Astrocyte (in vitro differentiated cells and primary cell): ENCODE data around the gene BRF1. TPM values are rescaled to one million over a fixed set of nuclear protein-coding genes. Genes with fewer than 3 reads are reported as not detected.

Experiments
- DNase-seq: peaks from one replicate; pipeline ENCODE4 v3.0.0-alpha.2; 2010; ENCODE audit warnings: low read depth
- FAIRE-seq: peaks from 2 replicates; lab custom pipeline; 2011; peaks lifted over from hg19 to GRCh38; lab: Jason Lieb, UNC
- H2AFZ ChIP-seq: 2 replicates; pipeline ENCODE4 v1.6.0; 2012; ENCODE audit warnings: low read depth, low read length, inconsistent platforms
- H3K27ac ChIP-seq: 2 replicates; pipeline ENCODE4 v1.5.1; 2011; ENCODE audit warnings: low read depth, low read length, inconsistent platforms
- H3K27me3 ChIP-seq: 2 replicates; pipeline ENCODE4 v1.6.0; 2011; ENCODE audit warnings: low read length, inconsistent platforms; ENCODE audit not compliant: insufficient read depth
- H3K36me3 ChIP-seq: 2 replicates; pipeline ENCODE4 v1.5.1; 2011; ENCODE audit warnings: low read length, inconsistent platforms; ENCODE audit not compliant: insufficient read depth
- H3K4me1 ChIP-seq: 2 replicates; pipeline ENCODE4 v1.5.1; 2011; ENCODE audit warnings: low read length, inconsistent platforms; ENCODE audit not compliant: insufficient read depth
- H3K4me2 ChIP-seq: 2 replicates; pipeline ENCODE4 v1.6.0; 2012; ENCODE audit warnings: low read length, inconsistent platforms
- H3K4me3 ChIP-seq: 2 replicates; pipeline ENCODE4 v1.5.1; 2011; ENCODE audit warnings: low read depth, mild to moderate bottlenecking, low read length, inconsistent platforms; ENCODE audit not compliant: insufficient read depth
- H3K79me2 ChIP-seq: 2 replicates; pipeline ENCODE4 v1.6.0; 2012; ENCODE audit warnings: mild to moderate bottlenecking, low read length, inconsistent platforms; ENCODE audit not compliant: insufficient read depth
- H3K9ac ChIP-seq: 2 replicates; pipeline ENCODE4 v1.6.0; 2012; ENCODE audit warnings: mild to moderate bottlenecking, low read length, inconsistent platforms
- H3K9me3 ChIP-seq: 2 replicates; pipeline ENCODE4 v1.5.1; 2012; ENCODE audit warnings: low read depth, mild to moderate bottlenecking, low read length, inconsistent platforms; ENCODE audit not compliant: insufficient read depth
- H4K20me1 ChIP-seq: 2 replicates; pipeline ENCODE4 v1.6.0; 2012; ENCODE audit warnings: low read length, inconsistent platforms; ENCODE audit not compliant: insufficient read depth
- H3K27ac Mint-ChIP-seq: one replicate; pipeline ENCODE4 v1.8.0; 2021; ENCODE audit warnings: mild to moderate bottlenecking, mixed read lengths; ENCODE audit not compliant: unreplicated experiment
- H3K27me3 Mint-ChIP-seq: one replicate; pipeline ENCODE4 v1.8.0; 2021; ENCODE audit warnings: low read depth, mixed read lengths; ENCODE audit not compliant: unreplicated experiment
- H3K36me3 Mint-ChIP-seq: one replicate; pipeline ENCODE4 v1.8.0; 2021; ENCODE audit warnings: low read depth, mixed read lengths; ENCODE audit not compliant: unreplicated experiment
- H3K4me1 Mint-ChIP-seq: one replicate; pipeline ENCODE4 v1.8.0; 2021; ENCODE audit warnings: low read depth, mixed read lengths; ENCODE audit not compliant: unreplicated experiment
- H3K4me3 Mint-ChIP-seq: one replicate; pipeline ENCODE4 v1.8.0; 2021; ENCODE audit warnings: mild to moderate bottlenecking, moderate library complexity, mixed read lengths; ENCODE audit not compliant: unreplicated experiment
- H3K9me3 Mint-ChIP-seq: one replicate; pipeline ENCODE4 v1.8.0; 2021; ENCODE audit warnings: mild to moderate bottlenecking, mixed read lengths; ENCODE audit not compliant: unreplicated experiment
- EZH2 ChIP-seq: IDR thresholded peaks from 2 replicates; pipeline ENCODE4 v1.6.1; 2012; ENCODE audit warnings: mild to moderate bottlenecking, low read length, inconsistent platforms; ENCODE audit not compliant: insufficient read depth
- total RNA-seq: library from RNA; stranded (reverse); gene quantifications from 2 replicates; pipeline ENCODE4 v1.2.1, GENCODE V29; 2021
- TF ChIP-seq, protein P1 (sequence below): IDR thresholded peaks from 2 replicates; pipeline ENCODE4 v1.5.1; 2011; ENCODE audit warnings: low read depth, mild to moderate bottlenecking, inconsistent platforms, low read length, moderate library complexity; ENCODE audit not compliant: insufficient read depth

Gene BRF1
- total RNA-seq, 1 donor from 2014 or later = 20.5 TPM

DNA sequence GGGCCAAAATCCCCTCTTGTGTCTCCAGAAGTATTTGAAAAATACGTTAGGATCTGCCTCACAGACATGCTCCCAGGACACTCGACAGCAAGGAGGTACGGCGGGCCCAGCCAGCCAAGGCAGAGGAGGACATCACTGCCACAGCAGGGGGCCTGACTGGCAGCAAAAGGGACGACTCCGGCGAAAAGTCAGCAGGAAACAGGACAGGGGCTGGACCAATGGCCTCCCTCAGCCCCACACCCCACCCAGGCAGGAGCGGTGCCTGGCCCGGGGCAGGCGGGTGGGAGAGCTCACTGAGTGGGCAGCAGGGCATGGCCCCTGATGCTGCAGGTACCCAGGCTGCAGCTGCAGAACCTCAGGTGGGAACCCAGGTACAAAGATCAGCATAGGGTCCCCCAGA is 17.8 kb downstream of the BRF1 start:
- TF ChIP-seq, protein P1, sequence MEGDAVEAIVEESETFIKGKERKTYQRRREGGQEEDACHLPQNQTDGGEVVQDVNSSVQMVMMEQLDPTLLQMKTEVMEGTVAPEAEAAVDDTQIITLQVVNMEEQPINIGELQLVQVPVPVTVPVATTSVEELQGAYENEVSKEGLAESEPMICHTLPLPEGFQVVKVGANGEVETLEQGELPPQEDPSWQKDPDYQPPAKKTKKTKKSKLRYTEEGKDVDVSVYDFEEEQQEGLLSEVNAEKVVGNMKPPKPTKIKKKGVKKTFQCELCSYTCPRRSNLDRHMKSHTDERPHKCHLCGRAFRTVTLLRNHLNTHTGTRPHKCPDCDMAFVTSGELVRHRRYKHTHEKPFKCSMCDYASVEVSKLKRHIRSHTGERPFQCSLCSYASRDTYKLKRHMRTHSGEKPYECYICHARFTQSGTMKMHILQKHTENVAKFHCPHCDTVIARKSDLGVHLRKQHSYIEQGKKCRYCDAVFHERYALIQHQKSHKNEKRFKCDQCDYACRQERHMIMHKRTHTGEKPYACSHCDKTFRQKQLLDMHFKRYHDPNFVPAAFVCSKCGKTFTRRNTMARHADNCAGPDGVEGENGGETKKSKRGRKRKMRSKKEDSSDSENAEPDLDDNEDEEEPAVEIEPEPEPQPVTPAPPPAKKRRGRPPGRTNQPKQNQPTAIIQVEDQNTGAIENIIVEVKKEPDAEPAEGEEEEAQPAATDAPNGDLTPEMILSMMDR = no peak
- TF ChIP-seq EZH2 = no peak
- Histone ChIP-seq H2AFZ (no peak overlapping the region), H3K36me3 (no peaks in the 10 kb centered on the region), H3K9me3 (no peaks in the 10 kb centered on the region), H3K79me2 (peaks cover 45% of the 10 kb centered on the region), H3K9ac (no peak overlapping the region), H3K4me2 (no peak overlapping the region), H3K4me3 (no peak overlapping the region), H3K4me1 (no peaks in the 10 kb centered on the region), H3K27me3 (no peaks in the 10 kb centered on the region), H3K27ac (no peak overlapping the region), H4K20me1 (peaks cover 80% of the 10 kb centered on the region)
- no peaks in the 10 kb centered on the region for H3K9me3 Mint-ChIP-seq
- DNase-seq (no peak), FAIRE-seq (no peak)
- H3K36me3 Mint-ChIP-seq = peaks cover 7% of the 10 kb centered on the region
- peaks cover 6% of the 10 kb centered on the region for H3K4me1 Mint-ChIP-seq
- H3K4me3 Mint-ChIP-seq = no peak overlapping the region
- no peak overlapping the region for H3K27ac Mint-ChIP-seq
- no peaks in the 10 kb centered on the region for H3K27me3 Mint-ChIP-seq

DNA sequence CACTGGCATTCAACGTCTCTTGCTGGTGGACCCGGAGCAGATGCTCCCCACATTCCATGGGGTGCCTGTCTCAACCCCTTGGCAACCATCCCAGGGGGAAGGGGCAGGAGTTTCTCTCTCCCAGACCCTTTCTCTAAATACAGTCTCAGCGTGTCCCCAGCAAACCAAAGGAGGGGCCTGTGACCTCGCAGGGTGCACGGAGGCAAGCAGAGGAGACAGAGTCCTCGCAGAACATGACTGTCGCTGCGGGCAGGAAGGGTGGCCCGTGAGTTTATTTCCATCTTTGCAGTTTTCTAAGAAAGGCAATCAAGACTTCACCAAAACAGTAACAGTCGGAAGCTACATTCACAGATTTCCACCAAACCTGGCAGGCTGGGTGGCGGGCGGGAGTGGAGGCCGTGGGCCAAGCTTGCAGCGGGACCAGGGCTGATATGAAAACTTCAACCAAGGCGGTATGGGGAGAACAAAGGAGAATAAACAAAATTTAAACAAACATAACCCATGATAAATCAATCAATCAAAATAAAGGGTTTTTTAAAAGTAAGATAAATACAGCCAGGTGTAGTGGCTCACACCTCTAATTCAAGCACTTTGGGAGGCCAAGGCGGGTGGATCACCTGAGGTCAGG is 18.6 kb downstream of the BRF1 start:
- H3K27me3 ChIP-seq = no peaks in the 10 kb centered on the region
- Mint-ChIP-seq H3K36me3 (peaks cover 7% of the 10 kb centered on the region), H3K27ac (peak overlapping the region; percentile 5), H3K27me3 (no peaks in the 10 kb centered on the region), H3K9me3 (no peaks in the 10 kb centered on the region), H3K4me3 (no peak overlapping the region), H3K4me1 (peaks cover 6% of the 10 kb centered on the region)
- DNase-seq = no peak
- no peak overlapping the region for H3K9ac ChIP-seq
- peaks cover 47% of the 10 kb centered on the region for H3K79me2 ChIP-seq
- H3K27ac ChIP-seq = no peak overlapping the region
- no peaks in the 10 kb centered on the region for H3K36me3 ChIP-seq
- H3K4me1 ChIP-seq = no peaks in the 10 kb centered on the region
- no peak overlapping the region for H2AFZ ChIP-seq
- H4K20me1 ChIP-seq = peaks cover 72% of the 10 kb centered on the region
- TF ChIP-seq, protein P1 = no peak
- no peak for TF ChIP-seq EZH2
- no peaks in the 10 kb centered on the region for H3K9me3 ChIP-seq
- FAIRE-seq = no peak
- H3K4me2 ChIP-seq = no peak overlapping the region
- H3K4me3 ChIP-seq = no peak overlapping the region

DNA sequence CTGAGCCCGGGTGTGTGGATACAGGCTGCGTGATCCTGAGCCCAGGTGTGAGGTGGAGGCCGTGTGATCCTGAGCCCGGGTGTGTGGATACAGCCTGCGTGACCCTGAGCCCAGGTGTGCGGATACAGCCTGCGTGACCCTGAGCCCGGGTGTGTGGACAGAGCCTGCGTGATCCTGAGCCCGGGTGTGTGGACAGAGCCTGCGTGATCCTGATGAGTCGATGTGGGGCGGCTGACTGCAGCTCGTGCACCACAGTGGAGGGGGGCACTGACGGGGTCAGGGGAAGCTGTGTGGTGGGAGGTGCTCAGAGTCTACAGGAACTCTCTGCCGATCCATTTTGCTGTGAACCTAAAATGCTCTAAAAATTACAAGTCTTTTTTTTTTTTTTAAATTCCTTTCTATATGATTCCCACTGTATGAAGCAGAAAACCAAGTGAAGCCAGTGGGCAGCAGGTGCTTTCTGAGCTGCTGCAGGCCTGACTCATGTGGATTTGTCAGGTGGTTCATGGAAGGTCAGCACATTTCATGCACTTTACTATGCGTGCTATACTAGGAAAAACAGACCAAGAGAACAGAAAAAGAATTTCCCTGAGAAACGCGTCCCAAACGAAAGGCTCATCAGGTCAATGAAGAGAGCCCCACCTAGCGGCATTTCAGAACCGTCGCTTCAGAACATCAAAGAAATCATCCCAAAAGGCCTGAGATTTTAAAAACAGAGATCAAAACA is 19.3 kb downstream of the BRF1 start:
- Histone ChIP-seq H3K36me3 (no peaks in the 10 kb centered on the region), H3K27me3 (no peaks in the 10 kb centered on the region), H3K4me1 (no peaks in the 10 kb centered on the region), H3K4me2 (no peak overlapping the region), H3K79me2 (peaks cover 42% of the 10 kb centered on the region), H3K9me3 (no peaks in the 10 kb centered on the region), H3K4me3 (no peak overlapping the region), H3K9ac (no peak overlapping the region), H4K20me1 (peaks cover 65% of the 10 kb centered on the region), H3K27ac (no peak overlapping the region), H2AFZ (no peak overlapping the region)
- Mint-ChIP-seq H3K4me3 (no peak overlapping the region), H3K36me3 (peaks cover 7% of the 10 kb centered on the region), H3K9me3 (no peaks in the 10 kb centered on the region), H3K4me1 (peaks cover 6% of the 10 kb centered on the region), H3K27ac (no peak overlapping the region), H3K27me3 (no peaks in the 10 kb centered on the region)
- DNase-seq (peak; percentile 56), FAIRE-seq (peak; percentile 17)
- TF ChIP-seq, protein P1 = peak; percentile 79
- TF ChIP-seq EZH2 = no peak
